TTC549 (cell line): Measurements from ENCODE around the gene DTNBP1.
"Not testable (repeated sequence)": the region's sequence is repeated elsewhere in the genome, so short reads cannot be mapped to it uniquely, and the experiment has no call there.

Experiments used
- FAIRE-seq: peaks from 2 replicates; lab custom pipeline; 2012; peaks lifted over from hg19 to GRCh38; lab: Jason Lieb, UNC

Gene DTNBP1

GRCh38 chr6:15555101-15556038 is 107.5 kb downstream of the DTNBP1 start:
- FAIRE-seq: no peak

- FAIRE-seq: no peak
Measured at GRCh38 chr6:15554728-15555100, 108.1 kb downstream of the DTNBP1 start.

GRCh38 chr6:15553736-15554294 is 109.0 kb downstream of the DTNBP1 start:
- FAIRE-seq: no peak

DNA sequence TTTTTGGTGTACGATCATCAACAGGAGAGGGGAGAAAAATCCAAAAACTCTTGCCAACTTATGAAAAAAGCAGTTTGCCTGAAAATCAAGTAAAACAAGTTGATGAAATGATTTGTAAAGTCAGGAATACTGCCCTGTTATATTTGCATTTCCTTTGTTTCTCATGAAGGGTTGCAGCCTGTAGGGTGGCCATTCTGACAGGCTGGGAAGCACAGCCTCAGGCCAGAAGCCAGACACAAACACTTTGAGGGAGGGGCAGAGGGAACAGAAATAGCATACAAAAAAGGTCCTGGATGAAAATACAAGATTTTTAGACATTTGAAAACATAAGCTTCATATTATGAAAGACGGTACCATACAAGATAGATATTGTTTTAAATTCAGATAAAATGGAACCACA is 109.8 kb downstream of the DTNBP1 start:
- FAIRE-seq: no peak

- FAIRE-seq: no peak
Measured at GRCh38 chr6:15551798-15552197, 111.0 kb downstream of the DTNBP1 start.

DNA sequence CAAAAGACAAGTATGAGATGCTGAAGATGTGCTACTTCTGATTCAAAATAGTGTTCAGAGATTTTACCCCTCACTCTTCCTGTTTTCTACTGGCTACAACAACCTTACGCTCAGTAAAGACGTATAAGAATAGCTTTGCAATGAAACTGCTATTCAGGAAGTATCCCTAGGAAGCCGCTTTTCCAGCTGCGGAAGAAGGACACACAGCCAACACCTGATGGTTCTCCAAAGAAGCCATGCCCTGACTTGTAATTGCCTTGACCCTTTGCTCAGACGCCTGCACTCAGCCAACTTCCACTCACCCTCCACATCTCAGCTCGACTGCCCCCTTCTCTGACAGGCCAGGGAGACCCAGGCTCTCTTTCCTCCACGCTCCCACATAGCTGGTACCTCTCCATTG is 111.6 kb downstream of the DTNBP1 start:
- no peak for FAIRE-seq

- FAIRE-seq: no peak
Measured at GRCh38 chr6:15550546-15551123, 112.2 kb downstream of the DTNBP1 start.

GRCh38 chr6:15549371-15549770 is 113.5 kb downstream of the DTNBP1 start:
- FAIRE-seq: no peak

GRCh38 chr6:15547400-15547799 is 115.4 kb downstream of the DTNBP1 start:
- FAIRE-seq: no peak

DNA sequence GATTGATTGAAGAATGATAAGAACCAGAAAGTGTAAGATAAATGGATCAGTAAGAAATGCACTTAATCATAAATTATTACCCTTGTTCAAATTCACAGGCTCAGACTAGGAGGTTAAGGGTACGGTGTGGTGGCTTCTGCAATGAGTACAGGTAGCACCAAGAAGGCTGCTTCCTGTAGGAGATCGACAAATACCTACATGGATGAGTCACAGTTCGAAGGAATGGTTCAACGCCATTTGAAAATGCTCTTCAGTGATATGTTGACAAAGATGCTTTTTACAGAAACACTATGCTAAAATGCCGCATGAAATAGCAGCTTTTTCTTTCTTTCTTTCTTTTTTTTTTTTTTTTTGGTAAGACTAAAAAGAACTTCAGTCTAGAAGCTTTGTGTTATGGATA is 116.2 kb downstream of the DTNBP1 start:
- FAIRE-seq: no peak

DNA sequence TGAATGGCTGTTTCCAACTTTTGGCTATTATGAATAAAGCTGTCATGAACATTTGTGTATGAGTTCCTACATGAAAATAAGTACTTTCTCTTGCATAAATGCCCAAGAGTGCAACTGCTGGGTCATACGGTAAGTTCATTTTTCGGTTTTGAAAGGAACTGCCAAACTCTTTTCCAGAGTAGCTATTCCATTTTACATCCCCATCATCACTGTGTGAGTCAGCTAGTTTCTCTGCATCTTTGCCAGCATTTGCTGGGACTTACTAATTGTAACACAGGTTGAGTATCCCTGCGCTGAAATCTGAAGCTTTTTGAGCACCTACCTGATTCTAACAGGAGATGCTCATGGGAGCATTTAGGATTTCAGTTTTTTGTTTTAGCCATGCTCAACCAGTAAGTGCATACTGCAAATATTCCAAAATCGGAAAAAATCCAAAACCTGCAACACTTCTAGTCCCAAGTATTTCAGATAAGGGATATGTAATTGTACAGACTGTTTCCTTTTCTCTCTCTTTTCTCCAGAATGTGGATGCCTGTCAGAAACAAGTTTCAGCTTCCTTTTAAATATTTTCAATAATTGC is 118.4 kb downstream of the DTNBP1 start:
- no peak for FAIRE-seq

DNA sequence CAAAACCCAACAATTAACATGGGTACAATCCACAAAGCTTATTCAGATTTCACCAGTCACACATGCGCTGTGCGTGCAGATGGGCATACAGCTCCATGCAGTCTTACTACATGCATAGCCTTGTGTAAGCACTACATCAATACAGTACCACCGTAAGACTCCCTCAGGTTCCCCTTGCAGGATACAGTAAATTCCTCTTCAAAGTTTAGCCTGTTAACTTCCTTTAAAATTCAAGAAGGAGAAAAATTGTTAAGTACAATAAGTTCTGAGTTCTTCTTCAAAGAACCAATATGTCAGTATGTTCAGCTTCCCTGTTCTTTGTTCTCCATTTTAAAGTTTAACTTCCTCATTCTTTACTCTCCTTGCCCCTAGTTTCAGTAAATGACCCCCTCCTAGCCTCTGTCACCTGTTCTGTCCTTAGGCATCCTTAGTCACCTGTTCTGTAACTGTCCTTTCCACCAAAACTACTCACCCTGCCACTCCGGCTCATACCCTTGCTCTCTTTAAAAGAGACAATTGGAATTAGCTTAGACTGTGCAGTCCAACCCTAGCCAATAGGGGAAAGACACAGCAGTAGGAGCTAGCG is 119.4 kb downstream of the DTNBP1 start:
- not testable (repeated sequence) for FAIRE-seq

DNA sequence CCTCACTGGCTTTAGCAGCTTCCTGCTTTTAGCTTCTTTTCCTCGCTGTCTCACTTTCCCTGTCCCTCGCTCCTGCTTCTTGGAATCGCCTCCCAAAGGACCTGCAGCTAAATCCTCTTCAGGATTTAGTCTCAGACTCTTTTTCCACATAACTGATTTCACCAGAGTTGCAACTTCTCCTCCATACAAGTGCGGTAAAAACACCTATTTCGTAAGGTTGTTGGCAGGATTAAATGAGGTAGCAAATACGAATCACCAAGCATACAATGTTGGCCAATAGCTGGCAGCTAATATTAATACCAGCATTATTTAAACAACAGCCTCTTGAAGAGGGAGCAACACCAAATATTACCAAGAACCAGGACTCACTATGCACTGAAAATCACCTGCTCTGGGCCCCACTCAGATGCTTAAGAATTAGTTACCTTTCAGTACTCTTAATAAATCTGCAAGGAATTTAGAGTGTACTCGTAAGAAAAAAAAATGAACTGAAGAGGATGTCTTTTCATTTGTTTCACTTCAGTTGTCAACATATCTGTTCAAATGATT is 123.0 kb downstream of the DTNBP1 start:
- no peak for FAIRE-seq

DNA sequence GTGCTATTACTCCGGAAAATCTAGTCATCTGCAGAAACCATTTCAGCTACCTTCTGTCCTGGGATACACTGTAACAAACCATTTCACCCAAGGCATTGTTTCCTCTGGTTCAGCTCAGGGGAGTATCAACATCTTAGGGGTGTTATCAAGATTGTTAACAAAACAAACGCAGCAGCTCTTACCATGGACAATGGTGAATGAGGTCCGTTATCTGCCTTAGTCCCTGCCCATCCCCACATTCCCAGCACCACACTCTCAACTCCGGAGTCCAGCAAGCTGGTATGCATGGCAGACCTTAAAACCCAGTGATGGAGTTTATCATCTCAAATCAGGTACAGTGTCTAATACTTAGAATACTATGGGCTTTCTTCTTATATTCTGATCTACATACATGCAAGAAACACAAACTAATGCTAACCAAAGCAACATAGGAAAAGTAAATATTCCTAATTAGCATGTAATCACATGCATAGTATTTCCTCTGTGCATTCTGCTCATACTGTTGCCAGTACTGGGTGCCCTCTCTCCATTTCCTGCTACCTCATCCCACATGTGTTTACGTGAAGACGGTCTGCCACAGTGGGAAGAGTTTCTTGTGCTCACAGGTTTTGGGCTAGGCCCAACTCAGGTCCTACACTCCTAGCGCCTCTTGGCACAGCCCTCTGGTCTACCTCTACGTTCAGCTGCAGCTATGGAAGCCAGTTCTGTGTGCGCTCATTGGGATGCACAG is 123.9 kb downstream of the DTNBP1 start:
- FAIRE-seq: no peak

- FAIRE-seq: no peak
Measured at GRCh38 chr6:15538106-15538505, 124.7 kb downstream of the DTNBP1 start.

- no peak for FAIRE-seq
Measured at GRCh38 chr6:15536198-15536955, 126.5 kb downstream of the DTNBP1 start.

DNA sequence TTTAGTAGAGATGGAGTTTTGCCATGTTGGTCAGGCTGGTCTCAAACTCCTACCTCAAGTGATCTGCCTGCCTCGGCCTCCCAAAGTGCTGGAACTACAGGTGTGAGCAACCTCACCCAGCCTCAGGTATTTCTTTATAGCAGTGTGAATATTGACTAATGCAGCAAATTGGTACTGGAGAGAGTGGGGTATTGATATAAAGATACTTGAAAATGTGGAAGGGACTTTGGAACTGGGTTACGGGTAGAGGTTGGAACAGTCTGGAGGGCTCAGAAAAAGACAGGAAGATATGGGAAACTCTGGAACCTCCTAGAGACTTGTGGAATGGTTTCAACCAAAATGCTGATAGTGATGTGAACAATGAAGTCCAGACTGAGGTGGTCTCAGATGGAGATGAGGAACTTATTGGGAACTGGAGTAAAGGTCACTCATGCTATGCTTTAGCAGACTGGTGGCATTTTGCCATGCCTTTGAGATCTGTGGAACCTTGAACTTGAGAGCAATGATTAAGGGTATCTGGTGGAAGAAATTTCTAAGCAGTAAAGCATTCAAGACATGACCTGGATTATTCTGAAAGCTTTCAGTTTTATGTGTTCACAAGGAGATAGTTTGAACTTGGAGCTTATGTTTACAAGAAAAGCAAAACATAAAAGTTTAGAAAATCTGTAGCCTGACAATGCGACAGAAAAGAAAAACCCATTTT is 127.2 kb downstream of the DTNBP1 start:
- no peak for FAIRE-seq

GRCh38 chr6:15534974-15535373 is 127.9 kb downstream of the DTNBP1 start:
- FAIRE-seq: no peak

DNA sequence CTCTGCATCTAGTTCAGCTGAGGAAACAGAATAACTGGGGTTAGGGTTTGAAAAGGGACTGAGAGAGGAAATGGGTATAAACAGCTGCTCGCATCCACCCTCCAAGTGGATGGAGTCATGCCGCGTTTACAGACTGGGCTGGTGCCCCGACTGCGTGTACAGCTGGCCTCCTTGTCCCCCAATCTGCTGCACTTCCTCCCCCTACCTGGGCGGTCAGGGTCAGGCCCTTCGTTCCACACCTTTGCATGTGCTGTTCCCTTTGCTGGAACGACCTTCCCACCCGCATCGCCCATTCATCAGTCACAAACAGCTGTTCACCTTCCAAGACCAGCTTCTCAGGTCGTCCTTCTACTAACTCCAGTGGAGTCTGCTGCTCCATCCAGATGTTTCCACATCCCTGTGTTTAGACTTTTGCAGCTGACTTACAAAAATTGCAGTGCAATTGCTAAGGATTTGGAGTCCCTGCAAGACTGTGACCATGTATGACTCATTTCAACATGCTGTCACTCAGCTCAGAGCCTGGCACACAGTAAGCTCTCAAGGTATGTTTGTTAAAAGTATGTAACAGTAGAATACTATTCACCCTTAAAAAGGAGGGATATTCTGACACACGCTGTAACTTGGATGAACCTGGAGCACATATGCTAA is 129.3 kb downstream of the DTNBP1 start:
- FAIRE-seq: no peak

- FAIRE-seq: no peak
Measured at GRCh38 chr6:15531973-15532372, 130.9 kb downstream of the DTNBP1 start.
